Measurements from ENCODE around the gene ARHGEF1.

- TF ChIP-seq CTCF (IDR thresholded peaks at IDR 0.05; ENCODE audit: low read depth, low read length), result no peak
- TF ChIP-seq, protein P1, sequence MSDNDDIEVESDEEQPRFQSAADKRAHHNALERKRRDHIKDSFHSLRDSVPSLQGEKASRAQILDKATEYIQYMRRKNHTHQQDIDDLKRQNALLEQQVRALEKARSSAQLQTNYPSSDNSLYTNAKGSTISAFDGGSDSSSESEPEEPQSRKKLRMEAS (IDR thresholded peaks at IDR 0.05; ENCODE audit: low read depth, low read length), result no peak
These were observed 21.1 kb upstream of the ARHGEF1 start for GRCh38 chr19:41861846-41862245.
